HL-60 (cell line): ENCODE results near the gene CCR5AS.

ENCODE experiments used
- CTCF ChIP-seq: IDR thresholded peaks from one replicate; pipeline ENCODE4 v1.5.1; 2011; ENCODE audit warnings: low read length, control low read depth, inconsistent platforms; ENCODE audit not compliant: insufficient read depth
- GABPA ChIP-seq: IDR thresholded peaks from 2 replicates; pipeline ENCODE4 v1.6.1; 2012; ENCODE audit warnings: low read depth
- POLR2AphosphoS5 ChIP-seq: IDR thresholded peaks from 2 replicates; pipeline ENCODE4 v1.6.1; 2012; ENCODE audit warnings: low read depth
- REST ChIP-seq: IDR thresholded peaks from 2 replicates; pipeline ENCODE4 v1.6.1; 2012; ENCODE audit warnings: low read depth; ENCODE audit not compliant: insufficient replicate concordance

DNA sequence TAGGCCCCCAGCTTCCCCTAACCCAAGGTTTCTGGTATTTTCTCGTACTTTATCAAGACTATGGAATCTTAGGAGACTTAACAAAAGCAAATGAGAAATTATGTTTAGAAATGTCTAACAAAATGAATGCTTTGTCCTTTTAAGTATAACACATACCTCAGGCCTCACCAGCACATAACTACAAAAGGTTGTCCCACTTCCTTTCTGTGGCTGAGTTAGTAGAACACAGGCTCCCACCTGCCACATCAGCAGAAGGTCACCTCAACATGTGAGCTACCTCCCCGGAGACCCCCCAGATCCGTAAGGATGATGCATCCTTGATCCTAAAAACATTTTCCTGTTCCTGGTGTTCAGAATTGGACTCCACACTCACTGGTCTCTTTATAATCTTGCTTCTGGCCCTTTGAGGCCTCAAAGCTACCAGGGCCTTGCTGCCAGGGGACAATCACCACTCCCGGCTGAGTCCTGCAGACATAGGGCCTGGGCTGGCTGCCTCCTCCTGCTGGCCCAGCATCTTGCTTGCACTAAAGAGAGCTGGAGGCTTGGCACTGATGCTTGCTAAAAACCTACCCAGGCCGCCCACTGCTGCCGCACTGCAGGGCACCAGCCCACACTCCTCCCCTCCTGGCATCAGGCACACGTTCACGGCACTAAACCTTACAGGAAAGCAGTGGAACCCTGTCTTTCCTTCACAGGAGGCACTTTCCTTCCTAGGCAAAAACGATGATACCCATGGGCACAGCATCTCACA, 3.0 kb upstream of the CCR5AS start:
- TF ChIP-seq CTCF: no peak
- TF ChIP-seq REST: no peak
- TF ChIP-seq GABPA: no peak
- TF ChIP-seq POLR2AphosphoS5: no peak
